DOHH2 (cell line): ENCODE data around the gene ASGR1.

Experiments
- EZH2phosphoT487 ChIP-seq: fragments of 200-600 bp; sonication (generic); IDR thresholded peaks from 2 replicates; pipeline ENCODE4 v1.6.1; 2017; ENCODE audit warnings: borderline replicate concordance, mild to moderate bottlenecking, antibody characterized with exemption, low read length, moderate library complexity, mixed read lengths
- TF ChIP-seq, protein P1 (sequence below): fragments of 200-600 bp; sonication (generic); IDR thresholded peaks from one replicate; pipeline ENCODE4 v1.5.1; 2014; ENCODE audit warnings: antibody characterized with exemption, mild to moderate bottlenecking, low read depth, low read length; ENCODE audit not compliant: poor library complexity, severe bottlenecking

- TF ChIP-seq, protein P1, sequence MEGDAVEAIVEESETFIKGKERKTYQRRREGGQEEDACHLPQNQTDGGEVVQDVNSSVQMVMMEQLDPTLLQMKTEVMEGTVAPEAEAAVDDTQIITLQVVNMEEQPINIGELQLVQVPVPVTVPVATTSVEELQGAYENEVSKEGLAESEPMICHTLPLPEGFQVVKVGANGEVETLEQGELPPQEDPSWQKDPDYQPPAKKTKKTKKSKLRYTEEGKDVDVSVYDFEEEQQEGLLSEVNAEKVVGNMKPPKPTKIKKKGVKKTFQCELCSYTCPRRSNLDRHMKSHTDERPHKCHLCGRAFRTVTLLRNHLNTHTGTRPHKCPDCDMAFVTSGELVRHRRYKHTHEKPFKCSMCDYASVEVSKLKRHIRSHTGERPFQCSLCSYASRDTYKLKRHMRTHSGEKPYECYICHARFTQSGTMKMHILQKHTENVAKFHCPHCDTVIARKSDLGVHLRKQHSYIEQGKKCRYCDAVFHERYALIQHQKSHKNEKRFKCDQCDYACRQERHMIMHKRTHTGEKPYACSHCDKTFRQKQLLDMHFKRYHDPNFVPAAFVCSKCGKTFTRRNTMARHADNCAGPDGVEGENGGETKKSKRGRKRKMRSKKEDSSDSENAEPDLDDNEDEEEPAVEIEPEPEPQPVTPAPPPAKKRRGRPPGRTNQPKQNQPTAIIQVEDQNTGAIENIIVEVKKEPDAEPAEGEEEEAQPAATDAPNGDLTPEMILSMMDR, result no peak
- TF ChIP-seq EZH2phosphoT487, result no peak
Observed at GRCh38 chr17:7196651-7197401, 17.7 kb upstream of the ASGR1 start.
